ENCODE data around the gene RNASE1. TPM values are rescaled to one million over a fixed set of nuclear protein-coding genes. Genes with fewer than 3 reads are reported as not detected.
"Not testable (repeated sequence)": the region's sequence is repeated elsewhere in the genome, so short reads cannot be mapped to it uniquely, and the experiment has no call there.

Gene RNASE1
- total and polyA plus RNA-seq, 9 of the 15 experiments (the other 6 are each of a cell fraction or from before 2014, with no cell fraction given) = 6.4 to 33.3 (median 13.9) TPM

- intact Hi-C loops (cut with micrococcal nuclease); H3K27me3 ChIP-seq (ENCODE audit: control insufficient read depth in 2 of 2, insufficient read depth in 2 of 2, low read length in 2 of 2); H3K4me2 ChIP-seq (ENCODE audit: insufficient read depth, low read length); CTCF ChIA-PET (ENCODE audit: low intra/inter-chr PET ratio); H2AFZ ChIP-seq (ENCODE audit: low read depth, low read length); POLR2A ChIA-PET; H3K27ac ChIP-seq (ENCODE audit: extremely low read depth, low read depth, low read length); H3K79me2 ChIP-seq (ENCODE audit: control insufficient read depth, insufficient read depth, low read length); in situ Hi-C loops (cut with MboI); H3K4me1 ChIP-seq (replicated peaks in 1 of 2; ENCODE audit: control insufficient read depth in 2 of 2, insufficient read depth in 2 of 2, low read length in 2 of 2); H3K9ac ChIP-seq (ENCODE audit: insufficient read depth in 1 of 2, low read depth in 2 of 2, low read length in 2 of 2); H3K4me3 ChIP-seq; FAIRE-seq; ATAC-seq; H3K36me3 ChIP-seq (ENCODE audit: control insufficient read depth, insufficient read depth, low read length); H4K20me1 ChIP-seq (replicated peaks; ENCODE audit: control insufficient read depth, insufficient read depth, low read length); BruUV-seq (replicated peaks); H3K9me1 ChIP-seq (ENCODE audit: control insufficient read depth, insufficient read depth, low read length); H3K9me3 ChIP-seq (replicated peaks; ENCODE audit: control insufficient read depth, insufficient read depth, low read depth, low read length): not testable (repeated sequence)
- DNase-seq (ENCODE audit: extremely low read depth in 1 of 4, low spot score in 3 of 4) = peak in 1 of 4 experiments; percentile 26
- 78% methylated on average over 6 of the region's 11 CpGs for WGBS (ENCODE audit: insufficient coverage, low coverage, missing lambda C conversion rate)
- TF ChIP-seq NFIC (IDR thresholded peaks at IDR 0.05) = peak; percentile 34; the same call in 1 of the 2 replicates
- peak; percentile 61 for TF ChIP-seq ZNF280A (IDR thresholded peaks at IDR 0.05; ENCODE audit: low read depth, partially characterized antibody)
- peak in 1 of 2 experiments; percentile 62; a peak in 1 of 3 replicates for TF ChIP-seq CBX3 (IDR thresholded peaks at IDR 0.05; ENCODE audit: borderline replicate concordance in 1 of 2, low read length in 2 of 2)
- peak; percentile 74 for TF ChIP-seq ZBTB40 (IDR thresholded peaks at IDR 0.05)
- peak; percentile 70 for TF ChIP-seq ZBTB40 (CRISPR knock-in tag; IDR thresholded peaks at IDR 0.05)
- peak in 2 of 3 experiments; percentile 19 to 54; a peak in 3 of 6 replicates for TF ChIP-seq CTCF (IDR thresholded peaks at IDR 0.05 in 2 of 3, conservative IDR thresholded peaks at IDR 0.05 in 1 of 3; ENCODE audit: insufficient read depth in 2 of 3, low read depth in 1 of 3, low read length in 3 of 3)
Observed at GRCh38 chr14:20828024-20828694, 25.5 kb upstream of the RNASE1 start.

Measured in K562 (cell line).